Measurements from ENCODE around the gene MAP2K6.

MAP2K6 gene

DNA sequence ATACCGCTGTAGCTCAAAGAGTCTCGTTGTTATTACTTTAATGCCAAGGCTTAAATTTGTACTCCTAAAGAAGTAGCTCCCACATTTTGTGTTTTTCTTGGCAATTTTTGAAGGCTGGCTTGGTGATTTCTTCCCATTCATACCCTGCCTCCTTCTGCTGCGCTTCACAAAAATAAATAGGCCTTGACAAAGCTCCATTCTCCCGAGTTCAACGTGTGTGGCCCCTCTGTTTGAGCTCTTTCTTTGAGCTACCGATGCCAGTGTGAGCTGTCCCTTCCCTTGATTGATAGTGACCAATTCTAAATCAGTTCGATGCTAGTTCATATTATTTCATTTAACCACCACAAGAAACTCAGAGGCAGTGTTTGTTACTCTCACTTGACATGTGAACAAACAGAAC lies 96.8 kb downstream of the MAP2K6 start:
- H3K27me3 ChIP-seq (ENCODE audit: control insufficient read depth, insufficient read depth, low read length): no peaks in the 10 kb centered on the region
- no peak overlapping the region for H3K4me3 ChIP-seq (ENCODE audit: low read length)
- no peaks in the 10 kb centered on the region for H3K4me1 ChIP-seq (ENCODE audit: control insufficient read depth, insufficient read depth, low read length)
- no peaks in the 10 kb centered on the region for H3K36me3 ChIP-seq (ENCODE audit: control insufficient read depth, insufficient read depth, low read length)
- H3K27ac ChIP-seq (ENCODE audit: low read depth, low read length): no peak overlapping the region
- no peak overlapping the region for H3K9ac ChIP-seq (ENCODE audit: low read length)

DNA sequence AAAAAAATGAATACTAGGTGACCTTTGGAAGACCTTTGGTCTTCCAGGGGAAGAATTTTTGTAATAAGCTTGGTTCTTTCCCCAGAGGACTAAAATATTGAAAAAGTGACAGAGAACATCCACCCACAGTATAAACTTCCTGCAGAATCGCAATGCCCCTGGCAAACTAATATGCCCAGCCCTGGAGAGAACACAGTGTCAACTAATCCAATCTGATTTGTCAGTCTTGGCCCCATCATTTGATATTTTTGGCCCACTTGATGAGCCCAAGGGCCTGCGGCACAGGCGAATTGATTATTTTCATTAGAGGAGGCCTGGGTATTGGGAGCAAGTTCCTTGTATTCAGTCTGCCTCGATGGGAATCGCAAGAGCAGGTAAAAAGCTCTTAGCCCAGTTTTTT lies 98.4 kb downstream of the MAP2K6 start:
- no peaks in the 10 kb centered on the region for H3K27me3 ChIP-seq (ENCODE audit: control insufficient read depth, insufficient read depth, low read length)
- no peak overlapping the region for H3K9ac ChIP-seq (ENCODE audit: low read length)
- no peaks in the 10 kb centered on the region for H3K36me3 ChIP-seq (ENCODE audit: control insufficient read depth, insufficient read depth, low read length)
- H3K4me3 ChIP-seq (ENCODE audit: low read length): no peak overlapping the region
- H3K4me1 ChIP-seq (ENCODE audit: control insufficient read depth, insufficient read depth, low read length): no peaks in the 10 kb centered on the region
- H3K27ac ChIP-seq (ENCODE audit: low read depth, low read length): no peak overlapping the region

GRCh38 chr17:69516225-69516624 lies 101.7 kb downstream of the MAP2K6 start:
- Histone ChIP-seq H3K4me1 (ENCODE audit: control insufficient read depth, insufficient read depth, low read length) (no peaks in the 10 kb centered on the region), H3K27me3 (ENCODE audit: control insufficient read depth, insufficient read depth, low read length) (no peaks in the 10 kb centered on the region), H3K27ac (ENCODE audit: low read depth, low read length) (no peak overlapping the region), H3K36me3 (ENCODE audit: control insufficient read depth, insufficient read depth, low read length) (peaks cover 5% of the 10 kb centered on the region), H3K4me3 (ENCODE audit: low read length) (no peak overlapping the region), H3K9ac (ENCODE audit: low read length) (no peak overlapping the region)

GRCh38 chr17:69516911-69517310 lies 102.4 kb downstream of the MAP2K6 start:
- H3K36me3 ChIP-seq (ENCODE audit: control insufficient read depth, insufficient read depth, low read length): peaks cover 5% of the 10 kb centered on the region
- H3K27me3 ChIP-seq (ENCODE audit: control insufficient read depth, insufficient read depth, low read length): no peaks in the 10 kb centered on the region
- H3K4me1 ChIP-seq (ENCODE audit: control insufficient read depth, insufficient read depth, low read length): no peaks in the 10 kb centered on the region
- no peak overlapping the region for H3K4me3 ChIP-seq (ENCODE audit: low read length)
- no peak overlapping the region for H3K27ac ChIP-seq (ENCODE audit: low read depth, low read length)
- H3K9ac ChIP-seq (ENCODE audit: low read length): no peak overlapping the region

GRCh38 chr17:69518951-69519350 lies 104.5 kb downstream of the MAP2K6 start:
- H3K36me3 ChIP-seq (ENCODE audit: control insufficient read depth, insufficient read depth, low read length): peaks cover 5% of the 10 kb centered on the region
- H3K4me1 ChIP-seq (ENCODE audit: control insufficient read depth, insufficient read depth, low read length): no peaks in the 10 kb centered on the region
- H3K27me3 ChIP-seq (ENCODE audit: control insufficient read depth, insufficient read depth, low read length): no peaks in the 10 kb centered on the region
- no peak overlapping the region for H3K9ac ChIP-seq (ENCODE audit: low read length)
- no peak overlapping the region for H3K4me3 ChIP-seq (ENCODE audit: low read length)
- no peak overlapping the region for H3K27ac ChIP-seq (ENCODE audit: low read depth, low read length)

DNA sequence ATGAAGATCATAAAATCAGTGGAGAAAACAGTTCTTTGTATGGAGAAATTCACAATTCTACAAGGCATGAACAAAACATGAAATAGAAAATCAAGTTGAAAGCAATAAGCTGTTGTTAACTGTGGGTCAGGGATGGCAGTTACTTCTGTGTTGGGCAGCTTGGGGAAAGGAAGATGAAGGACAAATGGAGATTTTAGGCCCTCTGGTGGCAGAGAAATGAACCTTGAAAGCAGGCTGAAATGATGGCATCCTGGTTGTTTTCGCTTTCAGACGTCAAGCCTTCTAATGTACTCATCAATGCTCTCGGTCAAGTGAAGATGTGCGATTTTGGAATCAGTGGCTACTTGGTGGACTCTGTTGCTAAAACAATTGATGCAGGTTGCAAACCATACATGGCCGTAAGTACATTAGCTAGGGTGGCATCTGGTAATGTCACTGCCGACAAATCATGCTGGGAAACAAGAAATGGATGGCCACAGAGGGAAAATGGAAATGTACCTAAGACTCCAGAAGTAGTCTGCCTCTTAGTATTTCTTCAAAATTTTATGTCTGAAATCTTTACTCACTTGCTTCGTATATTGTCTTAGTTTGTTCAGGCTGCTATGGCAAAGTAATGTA lies 108.9 kb downstream of the MAP2K6 start:
- Histone ChIP-seq H3K27ac (ENCODE audit: low read depth, low read length) (no peak overlapping the region), H3K4me1 (ENCODE audit: control insufficient read depth, insufficient read depth, low read length) (no peaks in the 10 kb centered on the region), H3K4me3 (ENCODE audit: low read length) (no peak overlapping the region), H3K27me3 (ENCODE audit: control insufficient read depth, insufficient read depth, low read length) (no peaks in the 10 kb centered on the region), H3K9ac (ENCODE audit: low read length) (no peak overlapping the region), H3K36me3 (ENCODE audit: control insufficient read depth, insufficient read depth, low read length) (peaks cover 14% of the 10 kb centered on the region)

DNA sequence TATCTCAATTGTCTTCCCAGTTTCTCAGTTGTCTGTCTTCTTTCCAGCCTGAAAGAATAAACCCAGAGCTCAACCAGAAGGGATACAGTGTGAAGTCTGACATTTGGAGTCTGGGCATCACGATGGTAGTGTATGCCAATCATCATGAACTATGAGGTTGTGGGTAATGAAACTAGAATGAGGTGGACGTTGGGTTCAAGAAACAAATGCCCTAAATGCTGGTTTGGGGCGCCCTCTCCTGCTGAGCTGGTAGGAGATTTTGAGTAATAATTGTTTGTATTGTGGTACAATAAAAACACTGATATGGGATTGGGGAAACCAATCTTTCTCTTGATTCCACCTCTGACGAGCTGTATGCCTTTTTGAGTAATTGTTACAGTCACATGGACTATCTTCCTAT lies 110.4 kb downstream of the MAP2K6 start:
- H3K9ac ChIP-seq (ENCODE audit: low read length): no peak overlapping the region
- peaks cover 11% of the 10 kb centered on the region for H3K36me3 ChIP-seq (ENCODE audit: control insufficient read depth, insufficient read depth, low read length)
- H3K4me3 ChIP-seq (ENCODE audit: low read length): no peak overlapping the region
- H3K27ac ChIP-seq (ENCODE audit: low read depth, low read length): no peak overlapping the region
- no peaks in the 10 kb centered on the region for H3K4me1 ChIP-seq (ENCODE audit: control insufficient read depth, insufficient read depth, low read length)
- no peaks in the 10 kb centered on the region for H3K27me3 ChIP-seq (ENCODE audit: control insufficient read depth, insufficient read depth, low read length)

DNA sequence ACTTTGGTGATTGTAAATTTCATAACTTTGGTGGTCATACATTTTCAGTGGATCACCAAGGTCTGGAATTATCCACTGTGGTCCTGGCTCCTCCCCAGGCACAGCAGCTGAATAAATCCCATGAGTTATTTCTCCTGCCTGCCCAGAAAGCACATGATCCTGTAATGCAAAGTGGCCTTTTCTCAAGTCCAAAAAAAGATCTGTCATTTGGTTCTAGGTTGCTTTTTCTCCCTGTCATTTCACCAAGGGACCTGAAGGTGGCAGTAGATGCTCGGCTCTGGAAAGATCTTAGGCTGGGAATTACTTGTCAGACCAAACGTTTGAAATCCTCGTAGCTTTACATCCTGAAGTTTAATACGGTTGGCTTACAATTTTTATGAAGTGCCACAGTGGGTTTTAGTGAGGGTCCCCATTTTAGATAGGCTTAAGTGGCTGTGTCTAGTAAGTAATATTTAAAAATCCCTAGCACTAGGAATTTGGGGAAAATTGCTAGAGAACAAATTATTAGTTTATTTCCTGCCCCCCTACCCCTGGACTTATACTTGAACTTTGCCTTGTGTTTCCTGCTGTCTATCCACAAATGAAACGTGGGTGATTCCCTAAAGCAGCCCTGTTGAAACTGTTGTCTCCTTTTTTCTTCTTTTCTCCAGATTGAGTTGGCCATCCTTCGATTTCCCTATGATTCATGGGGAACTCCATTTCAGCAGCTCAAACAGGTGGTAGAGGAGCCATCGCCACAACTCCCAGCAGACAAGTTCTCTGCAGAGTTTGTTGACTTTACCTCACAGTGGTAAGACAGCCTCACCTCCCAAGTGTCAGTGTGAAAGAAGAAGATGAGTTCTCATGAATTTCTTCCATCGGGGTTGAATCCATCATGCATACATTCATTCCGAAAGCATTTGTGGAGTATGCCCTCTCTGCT lies 111.7 kb downstream of the MAP2K6 start:
- H3K27me3 ChIP-seq (ENCODE audit: control insufficient read depth, insufficient read depth, low read length): no peaks in the 10 kb centered on the region
- H3K36me3 ChIP-seq (ENCODE audit: control insufficient read depth, insufficient read depth, low read length): peaks cover 10% of the 10 kb centered on the region
- H3K9ac ChIP-seq (ENCODE audit: low read length): no peak overlapping the region
- H3K4me1 ChIP-seq (ENCODE audit: control insufficient read depth, insufficient read depth, low read length): no peaks in the 10 kb centered on the region
- H3K27ac ChIP-seq (ENCODE audit: low read depth, low read length): no peak overlapping the region
- no peak overlapping the region for H3K4me3 ChIP-seq (ENCODE audit: low read length)

GRCh38 chr17:69528035-69528434 lies 113.5 kb downstream of the MAP2K6 start:
- no peak overlapping the region for H3K9ac ChIP-seq (ENCODE audit: low read length)
- H3K27ac ChIP-seq (ENCODE audit: low read depth, low read length): no peak overlapping the region
- no peaks in the 10 kb centered on the region for H3K27me3 ChIP-seq (ENCODE audit: control insufficient read depth, insufficient read depth, low read length)

GRCh38 chr17:69533481-69534234 lies 119.2 kb downstream of the MAP2K6 start:
- no peaks in the 10 kb centered on the region for H3K27me3 ChIP-seq (ENCODE audit: control insufficient read depth, insufficient read depth, low read length)
- H3K27ac ChIP-seq (ENCODE audit: low read depth, low read length): no peak overlapping the region
- no peak overlapping the region for H3K4me3 ChIP-seq (ENCODE audit: low read length)
- peaks cover 11% of the 10 kb centered on the region for H3K36me3 ChIP-seq (ENCODE audit: control insufficient read depth, insufficient read depth, low read length)
- no peak overlapping the region for H3K9ac ChIP-seq (ENCODE audit: low read length)
- no peaks in the 10 kb centered on the region for H3K4me1 ChIP-seq (ENCODE audit: control insufficient read depth, insufficient read depth, low read length)

More at GRCh38 chr17:69528035-69528434, 113.5 kb downstream of the MAP2K6 start:
- no peaks in the 10 kb centered on the region for H3K4me1 ChIP-seq (ENCODE audit: control insufficient read depth, insufficient read depth, low read length)
- peaks cover 10% of the 10 kb centered on the region for H3K36me3 ChIP-seq (ENCODE audit: control insufficient read depth, insufficient read depth, low read length)
- H3K4me3 ChIP-seq (ENCODE audit: low read length): no peak overlapping the region

GRCh38 chr17:69534235-69534621 lies 119.7 kb downstream of the MAP2K6 start:
- H3K4me3 ChIP-seq (ENCODE audit: low read length): no peak overlapping the region
- no peaks in the 10 kb centered on the region for H3K27me3 ChIP-seq (ENCODE audit: control insufficient read depth, insufficient read depth, low read length)
- no peaks in the 10 kb centered on the region for H3K4me1 ChIP-seq (ENCODE audit: control insufficient read depth, insufficient read depth, low read length)
- peaks cover 11% of the 10 kb centered on the region for H3K36me3 ChIP-seq (ENCODE audit: control insufficient read depth, insufficient read depth, low read length)
- H3K27ac ChIP-seq (ENCODE audit: low read depth, low read length): no peak overlapping the region
- no peak overlapping the region for H3K9ac ChIP-seq (ENCODE audit: low read length)

GRCh38 chr17:69535016-69535570 lies 120.6 kb downstream of the MAP2K6 start:
- no peaks in the 10 kb centered on the region for H3K27me3 ChIP-seq (ENCODE audit: control insufficient read depth, insufficient read depth, low read length)
- peaks cover 11% of the 10 kb centered on the region for H3K36me3 ChIP-seq (ENCODE audit: control insufficient read depth, insufficient read depth, low read length)
- H3K4me1 ChIP-seq (ENCODE audit: control insufficient read depth, insufficient read depth, low read length): no peaks in the 10 kb centered on the region
- no peak overlapping the region for H3K27ac ChIP-seq (ENCODE audit: low read depth, low read length)
- H3K9ac ChIP-seq (ENCODE audit: low read length): no peak overlapping the region
- no peak overlapping the region for H3K4me3 ChIP-seq (ENCODE audit: low read length)

Data from rectal smooth muscle tissue (tissue), 1 donor.